HCT116 (cell line): ENCODE results near the gene TMEM117.
"Not testable (repeated sequence)": the region's sequence is repeated elsewhere in the genome, so short reads cannot be mapped to it uniquely, and the experiment has no call there.

ENCODE experiments used
- POLR2A ChIP-seq: IDR thresholded peaks from 2 replicates; pipeline ENCODE4 v1.7.0; 2011; ENCODE audit warnings: borderline replicate concordance; ENCODE audit not compliant: insufficient read depth, insufficient read length; ENCODE audit errors: extremely low read depth
- REST ChIP-seq: IDR thresholded peaks from 2 replicates; pipeline ENCODE4 v1.6.1; 2012; ENCODE audit warnings: low read depth
- YY1 ChIP-seq: IDR thresholded peaks from 2 replicates; pipeline ENCODE4 v1.6.1; 2011; ENCODE audit warnings: low read length, low read depth, moderate library complexity, mild to moderate bottlenecking; ENCODE audit not compliant: insufficient replicate concordance; ENCODE audit errors: extremely low read depth
- TF ChIP-seq, protein P1 (sequence below), 3 experiments: fragments of 200-600 bp in 1 of 3; sonication (generic) in 1 of 3; IDR thresholded peaks in 2 of 3; conservative IDR thresholded peaks in 1 of 3; 2 replicates each; pipeline ENCODE4 v1.5.1; 2012 to 2017; ENCODE audit warnings: low read depth in 2 of 3, low read length in 2 of 3, antibody characterized with exemption in 1 of 3, borderline replicate concordance in 1 of 3, control low read depth in 1 of 3, mild to moderate bottlenecking in 1 of 3, mixed read lengths in 1 of 3, mixed run types in 1 of 3, moderate library complexity in 1 of 3; ENCODE audit not compliant: insufficient read depth in 1 of 3

GRCh38 chr12:44026926-44027325 is 191.0 kb downstream of the TMEM117 start:
- TF ChIP-seq, protein P1, sequence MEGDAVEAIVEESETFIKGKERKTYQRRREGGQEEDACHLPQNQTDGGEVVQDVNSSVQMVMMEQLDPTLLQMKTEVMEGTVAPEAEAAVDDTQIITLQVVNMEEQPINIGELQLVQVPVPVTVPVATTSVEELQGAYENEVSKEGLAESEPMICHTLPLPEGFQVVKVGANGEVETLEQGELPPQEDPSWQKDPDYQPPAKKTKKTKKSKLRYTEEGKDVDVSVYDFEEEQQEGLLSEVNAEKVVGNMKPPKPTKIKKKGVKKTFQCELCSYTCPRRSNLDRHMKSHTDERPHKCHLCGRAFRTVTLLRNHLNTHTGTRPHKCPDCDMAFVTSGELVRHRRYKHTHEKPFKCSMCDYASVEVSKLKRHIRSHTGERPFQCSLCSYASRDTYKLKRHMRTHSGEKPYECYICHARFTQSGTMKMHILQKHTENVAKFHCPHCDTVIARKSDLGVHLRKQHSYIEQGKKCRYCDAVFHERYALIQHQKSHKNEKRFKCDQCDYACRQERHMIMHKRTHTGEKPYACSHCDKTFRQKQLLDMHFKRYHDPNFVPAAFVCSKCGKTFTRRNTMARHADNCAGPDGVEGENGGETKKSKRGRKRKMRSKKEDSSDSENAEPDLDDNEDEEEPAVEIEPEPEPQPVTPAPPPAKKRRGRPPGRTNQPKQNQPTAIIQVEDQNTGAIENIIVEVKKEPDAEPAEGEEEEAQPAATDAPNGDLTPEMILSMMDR (IDR thresholded peaks at IDR 0.05 in 2 of 3, conservative IDR thresholded peaks at IDR 0.05 in 1 of 3; ENCODE audit: borderline replicate concordance in 1 of 3, insufficient read depth in 1 of 3, low read depth in 2 of 3, low read length in 2 of 3): not testable (repeated sequence)
- TF ChIP-seq POLR2A, YY1, REST: not testable (repeated sequence)
